ENCODE results near the gene EPS15. TPM values are rescaled to one million over a fixed set of nuclear protein-coding genes. Genes with fewer than 3 reads are reported as not detected.
A peak's percentile ranks its signal among the peaks of the same experiment; 100 is the strongest.

Gene EPS15
- polyA plus RNA-seq, 1 of the 3 experiments (the other 2 are of a cell fraction), result 17.0 TPM

DNA sequence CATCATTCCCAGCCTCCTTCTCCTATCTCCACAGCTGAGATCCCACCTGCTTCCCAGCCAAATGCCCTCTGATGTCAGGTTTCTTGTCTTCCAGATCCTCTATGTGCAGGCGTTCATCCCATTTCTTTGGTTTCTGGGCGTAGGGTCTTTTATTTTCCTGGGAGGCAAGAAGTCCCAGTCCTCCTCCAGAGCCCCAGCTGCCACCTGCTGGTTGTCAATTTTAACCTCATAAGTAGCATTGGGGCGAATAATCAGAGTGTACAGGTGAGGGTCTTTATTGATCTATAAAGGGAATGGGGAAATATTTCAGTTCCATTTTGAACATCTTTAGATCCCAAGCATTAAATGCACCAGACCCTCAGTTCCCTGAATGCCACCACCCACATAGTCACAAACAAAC lies 47.2 kb upstream of the EPS15 start (continued):
- TF ChIP-seq, protein P1, sequence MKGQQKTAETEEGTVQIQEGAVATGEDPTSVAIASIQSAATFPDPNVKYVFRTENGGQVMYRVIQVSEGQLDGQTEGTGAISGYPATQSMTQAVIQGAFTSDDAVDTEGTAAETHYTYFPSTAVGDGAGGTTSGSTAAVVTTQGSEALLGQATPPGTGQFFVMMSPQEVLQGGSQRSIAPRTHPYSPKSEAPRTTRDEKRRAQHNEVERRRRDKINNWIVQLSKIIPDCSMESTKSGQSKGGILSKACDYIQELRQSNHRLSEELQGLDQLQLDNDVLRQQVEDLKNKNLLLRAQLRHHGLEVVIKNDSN (IDR thresholded peaks at IDR 0.05; ENCODE audit: borderline replicate concordance, low read depth), result no peak
- TF ChIP-seq, protein P2, sequence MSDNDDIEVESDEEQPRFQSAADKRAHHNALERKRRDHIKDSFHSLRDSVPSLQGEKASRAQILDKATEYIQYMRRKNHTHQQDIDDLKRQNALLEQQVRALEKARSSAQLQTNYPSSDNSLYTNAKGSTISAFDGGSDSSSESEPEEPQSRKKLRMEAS (IDR thresholded peaks at IDR 0.05; ENCODE audit: low read depth), result no peak

DNA sequence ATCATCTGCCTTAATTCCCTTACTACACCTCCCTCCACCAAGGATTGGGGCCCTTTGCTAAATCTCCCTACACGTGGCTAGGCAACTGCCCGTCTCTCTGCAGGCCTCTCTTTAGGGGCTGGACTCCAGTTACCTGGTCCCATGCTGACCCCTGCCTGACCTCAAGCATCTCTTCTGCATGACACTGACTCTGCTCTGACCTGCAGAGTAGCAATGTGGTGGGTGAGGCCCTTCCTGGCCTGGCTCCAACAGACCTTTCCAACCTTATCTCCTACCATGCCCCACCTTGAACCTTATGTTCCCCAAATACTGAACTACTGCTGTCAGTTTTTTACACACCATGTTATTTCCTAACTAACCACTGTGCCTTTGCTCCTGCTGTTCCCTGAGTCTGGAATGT lies 45.9 kb upstream of the EPS15 start:
- Histone ChIP-seq H3F3A (replicated peaks; ENCODE audit: insufficient read depth) (peaks cover 25% of the 10 kb centered on the region), H3K79me2 (ENCODE audit: insufficient read depth) (no peaks in the 10 kb centered on the region), H3K9me3 (no peaks in the 10 kb centered on the region), H4K20me1 (ENCODE audit: insufficient read depth) (no peaks in the 10 kb centered on the region), H3K9ac (no peak overlapping the region), H3K4me3 (ENCODE audit: low read depth in 2 of 2, low read length in 1 of 2) (no peak overlapping the region), H3K27ac (ENCODE audit: low read depth in 2 of 2, low read length in 1 of 2) (no peak overlapping the region), H3K4me2 (no peak overlapping the region), H3K4me1 (ENCODE audit: control insufficient read depth in 1 of 2, insufficient read depth in 2 of 2, low read depth in 1 of 2, low read length in 1 of 2) (peaks cover 4 to 32% of the 10 kb centered on the region in 2 experiments), H3K36me3 (replicated peaks in 1 of 2; ENCODE audit: control insufficient read depth in 1 of 2, insufficient read depth in 2 of 2, low read length in 1 of 2) (no peaks in the 10 kb centered on the region), H2AFZ (ENCODE audit: low read depth) (no peak overlapping the region), H3K27me3 (ENCODE audit: insufficient read depth) (no peaks in the 10 kb centered on the region), H3K9me2 (no peaks in the 10 kb centered on the region)
- 100% methylated on average over 2 of the region's 2 CpGs for WGBS (ENCODE audit: low lambda C conversion rate)
- TF ChIP-seq SIN3A (IDR thresholded peaks at IDR 0.05; ENCODE audit: borderline replicate concordance, low read depth, low read length) (no peak), FOXJ3 (CRISPR knock-in tag; IDR thresholded peaks at IDR 0.05) (no peak), JUND (IDR thresholded peaks at IDR 0.05) (no peak), MXI1 (IDR thresholded peaks at IDR 0.05; ENCODE audit: low read depth, low read length) (no peak), YY1 (IDR thresholded peaks at IDR 0.05; ENCODE audit: low read depth) (no peak), EZH2phosphoT487 (IDR thresholded peaks at IDR 0.05; ENCODE audit: borderline replicate concordance, low read depth) (no peak), RAD21 (IDR thresholded peaks at IDR 0.05; ENCODE audit: low read length) (no peak)
- TF ChIP-seq, protein P3, sequence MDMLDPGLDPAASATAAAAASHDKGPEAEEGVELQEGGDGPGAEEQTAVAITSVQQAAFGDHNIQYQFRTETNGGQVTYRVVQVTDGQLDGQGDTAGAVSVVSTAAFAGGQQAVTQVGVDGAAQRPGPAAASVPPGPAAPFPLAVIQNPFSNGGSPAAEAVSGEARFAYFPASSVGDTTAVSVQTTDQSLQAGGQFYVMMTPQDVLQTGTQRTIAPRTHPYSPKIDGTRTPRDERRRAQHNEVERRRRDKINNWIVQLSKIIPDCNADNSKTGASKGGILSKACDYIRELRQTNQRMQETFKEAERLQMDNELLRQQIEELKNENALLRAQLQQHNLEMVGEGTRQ (IDR thresholded peaks at IDR 0.05; ENCODE audit: borderline replicate concordance, low read depth, low read length), result no peak
- TF ChIP-seq, protein P4, sequence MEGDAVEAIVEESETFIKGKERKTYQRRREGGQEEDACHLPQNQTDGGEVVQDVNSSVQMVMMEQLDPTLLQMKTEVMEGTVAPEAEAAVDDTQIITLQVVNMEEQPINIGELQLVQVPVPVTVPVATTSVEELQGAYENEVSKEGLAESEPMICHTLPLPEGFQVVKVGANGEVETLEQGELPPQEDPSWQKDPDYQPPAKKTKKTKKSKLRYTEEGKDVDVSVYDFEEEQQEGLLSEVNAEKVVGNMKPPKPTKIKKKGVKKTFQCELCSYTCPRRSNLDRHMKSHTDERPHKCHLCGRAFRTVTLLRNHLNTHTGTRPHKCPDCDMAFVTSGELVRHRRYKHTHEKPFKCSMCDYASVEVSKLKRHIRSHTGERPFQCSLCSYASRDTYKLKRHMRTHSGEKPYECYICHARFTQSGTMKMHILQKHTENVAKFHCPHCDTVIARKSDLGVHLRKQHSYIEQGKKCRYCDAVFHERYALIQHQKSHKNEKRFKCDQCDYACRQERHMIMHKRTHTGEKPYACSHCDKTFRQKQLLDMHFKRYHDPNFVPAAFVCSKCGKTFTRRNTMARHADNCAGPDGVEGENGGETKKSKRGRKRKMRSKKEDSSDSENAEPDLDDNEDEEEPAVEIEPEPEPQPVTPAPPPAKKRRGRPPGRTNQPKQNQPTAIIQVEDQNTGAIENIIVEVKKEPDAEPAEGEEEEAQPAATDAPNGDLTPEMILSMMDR (IDR thresholded peaks at IDR 0.05), result no peak
- DNase-seq, result no peak
- POLR2A ChIA-PET, result no interaction called here
- CTCF ChIA-PET, result no interaction called here

DNA sequence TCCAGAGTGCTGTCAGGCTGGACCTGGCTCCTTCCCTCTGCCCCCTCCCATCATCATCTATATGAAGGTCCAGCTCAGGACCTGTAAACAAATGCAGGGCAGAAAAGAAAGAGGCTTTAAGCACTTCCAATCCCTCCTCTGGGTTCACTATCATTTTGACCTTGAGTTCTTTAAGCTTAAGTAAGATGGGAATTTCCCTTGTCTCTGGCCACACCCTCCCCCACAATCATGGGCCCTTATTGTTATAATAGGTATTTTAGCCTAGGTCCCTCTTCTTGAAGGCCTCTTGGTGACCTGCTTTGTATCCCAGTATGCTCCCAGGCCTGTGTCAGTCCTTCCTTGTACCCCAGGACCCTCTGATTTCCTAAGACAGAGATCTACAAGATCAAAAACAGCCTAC lies 45.1 kb upstream of the EPS15 start:
- Histone ChIP-seq H4K20me1 (ENCODE audit: insufficient read depth) (no peaks in the 10 kb centered on the region), H2AFZ (ENCODE audit: low read depth) (0 out of 2 replicates have a peak overlapping the region, but pooled peaks have one; percentile 17), H3K9ac (no peak overlapping the region), H3F3A (replicated peaks; ENCODE audit: insufficient read depth) (peaks cover 25% of the 10 kb centered on the region), H3K36me3 (replicated peaks in 1 of 2; ENCODE audit: control insufficient read depth in 1 of 2, insufficient read depth in 2 of 2, low read length in 1 of 2) (no peaks in the 10 kb centered on the region), H3K27ac (ENCODE audit: low read depth in 2 of 2, low read length in 1 of 2) (no peak overlapping the region), H3K27me3 (ENCODE audit: insufficient read depth) (no peaks in the 10 kb centered on the region), H3K4me3 (ENCODE audit: low read depth in 2 of 2, low read length in 1 of 2) (no peak overlapping the region), H3K4me1 (ENCODE audit: control insufficient read depth in 1 of 2, insufficient read depth in 2 of 2, low read depth in 1 of 2, low read length in 1 of 2) (peaks cover 4 to 30% of the 10 kb centered on the region in 2 experiments), H3K79me2 (ENCODE audit: insufficient read depth) (no peaks in the 10 kb centered on the region), H3K9me3 (no peaks in the 10 kb centered on the region), H3K4me2 (no peak overlapping the region), H3K9me2 (no peaks in the 10 kb centered on the region)
- CTCF ChIA-PET, result no interaction called here
- no peak for DNase-seq
- no peak for TF ChIP-seq NFIC (IDR thresholded peaks at IDR 0.05; ENCODE audit: borderline replicate concordance)
- TF ChIP-seq GATA2 (CRISPR knock-in tag; IDR thresholded peaks at IDR 0.05), result no peak
- TF ChIP-seq, protein P5, sequence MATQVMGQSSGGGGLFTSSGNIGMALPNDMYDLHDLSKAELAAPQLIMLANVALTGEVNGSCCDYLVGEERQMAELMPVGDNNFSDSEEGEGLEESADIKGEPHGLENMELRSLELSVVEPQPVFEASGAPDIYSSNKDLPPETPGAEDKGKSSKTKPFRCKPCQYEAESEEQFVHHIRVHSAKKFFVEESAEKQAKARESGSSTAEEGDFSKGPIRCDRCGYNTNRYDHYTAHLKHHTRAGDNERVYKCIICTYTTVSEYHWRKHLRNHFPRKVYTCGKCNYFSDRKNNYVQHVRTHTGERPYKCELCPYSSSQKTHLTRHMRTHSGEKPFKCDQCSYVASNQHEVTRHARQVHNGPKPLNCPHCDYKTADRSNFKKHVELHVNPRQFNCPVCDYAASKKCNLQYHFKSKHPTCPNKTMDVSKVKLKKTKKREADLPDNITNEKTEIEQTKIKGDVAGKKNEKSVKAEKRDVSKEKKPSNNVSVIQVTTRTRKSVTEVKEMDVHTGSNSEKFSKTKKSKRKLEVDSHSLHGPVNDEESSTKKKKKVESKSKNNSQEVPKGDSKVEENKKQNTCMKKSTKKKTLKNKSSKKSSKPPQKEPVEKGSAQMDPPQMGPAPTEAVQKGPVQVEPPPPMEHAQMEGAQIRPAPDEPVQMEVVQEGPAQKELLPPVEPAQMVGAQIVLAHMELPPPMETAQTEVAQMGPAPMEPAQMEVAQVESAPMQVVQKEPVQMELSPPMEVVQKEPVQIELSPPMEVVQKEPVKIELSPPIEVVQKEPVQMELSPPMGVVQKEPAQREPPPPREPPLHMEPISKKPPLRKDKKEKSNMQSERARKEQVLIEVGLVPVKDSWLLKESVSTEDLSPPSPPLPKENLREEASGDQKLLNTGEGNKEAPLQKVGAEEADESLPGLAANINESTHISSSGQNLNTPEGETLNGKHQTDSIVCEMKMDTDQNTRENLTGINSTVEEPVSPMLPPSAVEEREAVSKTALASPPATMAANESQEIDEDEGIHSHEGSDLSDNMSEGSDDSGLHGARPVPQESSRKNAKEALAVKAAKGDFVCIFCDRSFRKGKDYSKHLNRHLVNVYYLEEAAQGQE (IDR thresholded peaks at IDR 0.05; ENCODE audit: low read depth, low read length), result no peak
- no peak for TF ChIP-seq SMC3 (IDR thresholded peaks at IDR 0.05; ENCODE audit: low read depth, low read length)
- no peak for TF ChIP-seq EZH2phosphoT487 (IDR thresholded peaks at IDR 0.05; ENCODE audit: borderline replicate concordance, low read depth)
- no peak for TF ChIP-seq RFX5 (IDR thresholded peaks at IDR 0.05; ENCODE audit: low read length)
- TF ChIP-seq TCF12 (IDR thresholded peaks at IDR 0.05), result peak; percentile 11; the same call in 1 of the 2 replicates
- TF ChIP-seq, protein P4 (IDR thresholded peaks at IDR 0.05), result no peak
- POLR2A ChIA-PET, result no interaction called here

Measured in SK-N-SH (cell line).